HepG2 (cell line): ENCODE measurements around the gene SPATA13. TPM values are rescaled to one million over a fixed set of nuclear protein-coding genes. Genes with fewer than 3 reads are reported as not detected.

Experiments
- ATAC-seq: fragments of 200-7000 bp; cut with Tn5 transposase; 3 replicates; pipeline ENCODE4 v1.9.1; 2020; ENCODE audit warnings: mild to moderate bottlenecking, moderate library complexity
- BruUV-seq: library from RNA; stranded (reverse); fragments of 400-500 nt; replicated peaks from 2 replicates; lab custom pipeline; 2021; lab: Mats Ljungman, UMichigan
- CTCF ChIA-PET: fragments of 300-600 bp; formaldehyde crosslinking; extraction: SDS; loops from one replicate; lab custom pipeline; 2021; ENCODE audit warnings: low total read pairs, inconsistent platforms, low intra/inter-chr PET ratio; lab: Yijun Ruan, JAX
- POLR2A ChIA-PET: fragments of 350-600 bp; sonication (Branson Sonifier 250); formaldehyde crosslinking; loops from one replicate; lab custom pipeline; 2020; ENCODE audit warnings: antibody characterized with exemption, inconsistent platforms; lab: Yijun Ruan, JAX
- DNase-seq: peaks from one replicate; pipeline ENCODE4 v3.0.0-alpha.2; 2015; ENCODE audit warnings: low spot score
- FAIRE-seq: peaks from 3 replicates; lab custom pipeline; 2011; peaks lifted over from hg19 to GRCh38; lab: Jason Lieb, UNC
- H2AFZ ChIP-seq: one replicate; pipeline ENCODE4 v1.6.1; 2011; ENCODE audit warnings: low read length, inconsistent platforms
- H3K27ac ChIP-seq: fragments of 300-600 bp; 3 replicates; pipeline ENCODE4 v1.8.0; 2011; ENCODE audit warnings: mixed run types, mild to moderate bottlenecking, mixed read lengths, low read length, inconsistent platforms; ENCODE audit not compliant: insufficient read depth; ENCODE audit errors: extremely low read length
- H3K27me3 ChIP-seq, 2 experiments: fragments of 200-600 bp in 1 of 2; 2 replicates in 1 of 2; 3 replicates in 1 of 2; pipeline versions ENCODE4 v1.6.0 to v1.8.0; 2011; ENCODE audit warnings: low read length in 2 of 2, mild to moderate bottlenecking in 2 of 2, moderate library complexity in 2 of 2, inconsistent platforms in 1 of 2; ENCODE audit not compliant: insufficient read depth in 2 of 2, control insufficient read depth in 1 of 2
- H3K36me3 ChIP-seq, 2 experiments: fragments of 200-600 bp in 1 of 2; replicated peaks in 1 of 2; 2 replicates in 1 of 2; 3 replicates in 1 of 2; pipeline versions ENCODE4 v1.5.1 to v1.8.0; 2011; ENCODE audit warnings: low read length in 2 of 2, inconsistent platforms in 1 of 2; ENCODE audit not compliant: insufficient read depth in 2 of 2, control insufficient read depth in 1 of 2
- H3K4me1 ChIP-seq: 2 replicates; pipeline ENCODE4 v1.5.1; 2012; ENCODE audit warnings: low read length, inconsistent platforms; ENCODE audit not compliant: insufficient read depth
- H3K4me2 ChIP-seq: 2 replicates; pipeline ENCODE4 v1.6.0; 2011; ENCODE audit warnings: low read depth, low read length, inconsistent platforms
- H3K4me3 ChIP-seq, 3 experiments: fragments of 200-600 bp in 1 of 3; sonication (generic), shearing (Covaris generic) in 1 of 3; replicated peaks in 1 of 3; 2 replicates each; pipeline ENCODE4 v1.5.1; 2011 to 2016; ENCODE audit warnings: low read length in 3 of 3, inconsistent platforms in 2 of 3, low read depth in 2 of 3, mild to moderate bottlenecking in 2 of 3, control low read depth in 1 of 3, mixed read lengths in 1 of 3; ENCODE audit not compliant: insufficient read depth in 1 of 3
- H3K79me2 ChIP-seq: one replicate; pipeline ENCODE4 v1.6.1; 2011; ENCODE audit warnings: low read length, inconsistent platforms; ENCODE audit not compliant: insufficient read depth
- H3K9ac ChIP-seq: 2 replicates; pipeline ENCODE4 v1.6.0; 2011; ENCODE audit warnings: mild to moderate bottlenecking, low read depth, low read length, inconsistent platforms; ENCODE audit not compliant: insufficient read depth
- H3K9me3 ChIP-seq: 2 replicates; pipeline ENCODE4 v1.5.1; 2012; ENCODE audit warnings: mild to moderate bottlenecking, low read length
- H4K20me1 ChIP-seq: 2 replicates; pipeline ENCODE4 v1.6.0; 2011; ENCODE audit warnings: inconsistent platforms, mild to moderate bottlenecking, low read length, moderate library complexity; ENCODE audit not compliant: insufficient read depth
- GMEB1 ChIP-seq: sonication (generic); formaldehyde crosslinking; IDR thresholded peaks from 2 replicates; pipeline ENCODE4 v1.5.1; 2020; ENCODE audit warnings: missing genetic modification reagents, mild to moderate bottlenecking, borderline replicate concordance
- HNF4A ChIP-seq: sonication (generic); formaldehyde crosslinking; IDR thresholded peaks from 2 replicates; pipeline ENCODE4 v1.4.0; 2020; ENCODE audit warnings: missing genetic modification reagents
- KDM5A ChIP-seq: fragments of 200-600 bp; sonication (generic); IDR thresholded peaks from 2 replicates; pipeline ENCODE4 v1.7.0; 2018; ENCODE audit warnings: antibody characterized with exemption, mild to moderate bottlenecking, low read length, borderline replicate concordance
- NFAT5 ChIP-seq: sonication (generic); formaldehyde crosslinking; IDR thresholded peaks from 2 replicates; pipeline ENCODE4 v1.4.0; 2020; ENCODE audit warnings: missing genetic modification reagents
- SPEN ChIP-seq: sonication (generic); formaldehyde crosslinking; IDR thresholded peaks from 2 replicates; pipeline ENCODE4 v1.5.1; 2020; ENCODE audit warnings: low read depth, mild to moderate bottlenecking, missing genetic modification reagents
- U2AF2 ChIP-seq: fragments of 200-400 bp; formaldehyde crosslinking; IDR thresholded peaks from 2 replicates; pipeline ENCODE4 v1.6.1; 2017; ENCODE audit warnings: low read depth, mild to moderate bottlenecking, low read length
- ZGPAT ChIP-seq: IDR thresholded peaks from 2 replicates; pipeline ENCODE4 v1.6.1; 2016; ENCODE audit warnings: mild to moderate bottlenecking
- ZNF710 ChIP-seq: sonication (generic); formaldehyde crosslinking; IDR thresholded peaks from 2 replicates; pipeline ENCODE4 v1.5.0; 2020; ENCODE audit warnings: mild to moderate bottlenecking, missing genetic modification reagents, borderline replicate concordance
- WGBS: methylation state at CpG from one replicate; pipeline ENCODE4 v1.1.6; 2017; ENCODE audit warnings: low lambda C conversion rate; 5-methylcytosine and 5-hydroxymethylcytosine counted together
- in situ Hi-C: cut with HindIII; loops from 2 replicates; pipeline ENCODE4 v1.10.0; 2017; ENCODE audit warnings: low pct_unique_long_range_greater_than_20kb; ENCODE audit not compliant: extremely low pct_ligation_motif_present
- intact Hi-C: fragments of 100-400 bp; cut with micrococcal nuclease; formaldehyde crosslinking; loops from one replicate; pipeline ENCODE4 v1.10.0; 2022; ENCODE audit not compliant: unreplicated experiment
- polyA plus RNA-seq, 8 experiments: library from polyadenylated mRNA; depleted of rRNA in 3 of 8; stranded (reverse) in 7 of 8; unstranded in 1 of 8; fragments of >200 nt; fragmentation: Illumina TruSeq in 4 of 8; extraction: Trizol in 4 of 8; gene quantifications; 2 replicates each; pipeline versions ENCODE4 v1.2.1 to v1.2.3, GENCODE V29; 2011 to 2016; ENCODE audit warnings: low read depth in 4 of 8, missing spikeins in 1 of 8, mixed read lengths in 1 of 8; ENCODE audit not compliant: insufficient read depth in 1 of 8
- total RNA-seq, 5 experiments: library from RNA; depleted of rRNA; stranded (reverse); fragments of >200 nt; fragmentation: Illumina TruSeq; extraction: Trizol; gene quantifications; 2 replicates each; pipeline ENCODE4 v1.2.3, GENCODE V29; 2016; ENCODE audit warnings: low read depth in 1 of 5

The SPATA13 gene
- total and polyA plus RNA-seq, 2 of the 13 experiments (the other 11 are each of a cell fraction or from before 2014, with no cell fraction given): 11.3 to 14.2 TPM

GRCh38 chr13:24270639-24271141 is 110.2 kb downstream of the SPATA13 start (continued):
- TF ChIP-seq GMEB1 (CRISPR knock-in tag) (no peak), ZNF710 (CRISPR knock-in tag) (peak; percentile 89; the same call in 1 of the 2 replicates), SPEN (0 out of 2 replicates have a peak, but pooled peaks have one; percentile 17)
- TF ChIP-seq, all 625 proteins: peak for 18

- H3K9me3 ChIP-seq: no peaks in the 10 kb centered on the region
- peak overlapping the region; percentile 55 for H3K9ac ChIP-seq
Measured at GRCh38 chr13:24271231-24271600, 110.7 kb downstream of the SPATA13 start.

More at GRCh38 chr13:24271231-24271600, 110.7 kb downstream of the SPATA13 start:
- no TSS peak for BruUV-seq
- H3K79me2 ChIP-seq: peaks cover 6% of the 10 kb centered on the region
- DNase-seq (no peak), FAIRE-seq (no peak)
- peak overlapping the region; percentile 58 to 69 (median 61) for H3K4me3 ChIP-seq
- peak overlapping the region; percentile 88 for H3K4me2 ChIP-seq
- peaks cover 2% of the 10 kb centered on the region in 2 experiments; a peak in 1 of 5 replicates for H3K36me3 ChIP-seq
- 5% methylated on average over 1 of the region's 1 CpG for WGBS
- H3K4me1 ChIP-seq: peaks cover 34% of the 10 kb centered on the region
- no peak overlapping the region for H2AFZ ChIP-seq
- CTCF ChIA-PET: no interaction called here
- TF ChIP-seq U2AF2 (no peak), ZGPAT (no peak), HNF4A (CRISPR knock-in tag) (0 out of 2 replicates have a peak, but pooled peaks have one; percentile 11), KDM5A (no peak), NFAT5 (CRISPR knock-in tag) (no peak)
- TF ChIP-seq, all 625 proteins: peak for 1
- in situ Hi-C loops: no loop called here
- no peaks in the 10 kb centered on the region for H3K27me3 ChIP-seq
- POLR2A ChIA-PET: interaction anchor here (1.0 kb wide), 1 partner anchor 111 kb away, joined by 3 read pairs; the partner anchor contains the start of gene SPATA13
- H4K20me1 ChIP-seq: peaks cover 3% of the 10 kb centered on the region; the same call in 1 of the 2 replicates
- ATAC-seq: no peak
- H3K27ac ChIP-seq: peak overlapping the region; percentile 71
- intact Hi-C loops: loop anchor here (1.0 kb wide), 1 partner anchor 8 kb away; no protein-coding TSS in a partner anchor
